GM18873 (cell line): ENCODE results near the gene PCSK6.

Source experiments
- ATAC-seq: cut with Tn5 transposase; IDR thresholded peaks from one replicate; pipeline ENCODE4 v1.9.1; 2021; ENCODE audit warnings: mild to moderate bottlenecking, moderate library complexity, moderate number of reproducible peaks; ENCODE audit not compliant: unreplicated experiment, low FRiP score

The PCSK6 gene

GRCh38 chr15:101500865-101501551 is 11.5 kb upstream of the PCSK6 start:
- ATAC-seq = no peak

- peak; percentile 63 for ATAC-seq
These were observed 10.6 kb upstream of the PCSK6 start for GRCh38 chr15:101499863-101500713.

DNA sequence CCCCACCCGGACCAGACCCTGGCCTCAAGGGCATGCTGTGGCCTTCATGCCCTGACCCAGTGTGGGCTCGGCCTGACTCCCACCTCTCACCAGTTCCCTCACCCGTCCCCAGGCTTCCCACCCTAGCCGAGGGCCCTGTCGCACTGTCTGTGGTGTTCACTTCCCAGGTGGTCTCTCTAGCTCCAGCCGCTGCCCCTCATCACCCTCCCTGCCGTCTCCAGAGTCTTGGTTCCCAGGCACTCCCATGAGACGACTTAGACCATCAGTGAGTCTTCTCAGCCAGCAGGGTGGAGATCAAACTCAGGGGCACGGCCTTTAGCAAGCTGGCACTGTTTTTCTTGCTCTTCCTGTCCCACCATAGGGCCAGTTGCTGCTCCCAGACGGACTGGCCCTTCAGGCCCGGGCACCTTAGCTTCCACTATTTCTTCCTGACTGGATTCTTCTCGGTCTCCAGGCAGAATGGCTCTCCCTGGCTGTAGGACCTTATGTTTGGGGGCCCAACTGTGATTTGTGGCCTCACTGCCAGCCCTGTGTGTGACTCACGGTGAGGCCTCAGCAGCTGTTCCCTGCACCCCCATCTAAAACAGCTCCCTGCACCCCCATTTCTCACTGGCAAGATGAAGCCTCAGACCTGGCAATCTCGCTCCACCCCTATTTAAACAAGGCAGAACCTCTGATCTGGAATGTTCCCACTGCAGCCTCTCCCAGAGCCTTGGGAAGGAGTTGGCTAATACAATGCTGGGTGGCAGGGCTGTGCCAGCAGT is 9.4 kb upstream of the PCSK6 start:
- ATAC-seq = no peak

DNA sequence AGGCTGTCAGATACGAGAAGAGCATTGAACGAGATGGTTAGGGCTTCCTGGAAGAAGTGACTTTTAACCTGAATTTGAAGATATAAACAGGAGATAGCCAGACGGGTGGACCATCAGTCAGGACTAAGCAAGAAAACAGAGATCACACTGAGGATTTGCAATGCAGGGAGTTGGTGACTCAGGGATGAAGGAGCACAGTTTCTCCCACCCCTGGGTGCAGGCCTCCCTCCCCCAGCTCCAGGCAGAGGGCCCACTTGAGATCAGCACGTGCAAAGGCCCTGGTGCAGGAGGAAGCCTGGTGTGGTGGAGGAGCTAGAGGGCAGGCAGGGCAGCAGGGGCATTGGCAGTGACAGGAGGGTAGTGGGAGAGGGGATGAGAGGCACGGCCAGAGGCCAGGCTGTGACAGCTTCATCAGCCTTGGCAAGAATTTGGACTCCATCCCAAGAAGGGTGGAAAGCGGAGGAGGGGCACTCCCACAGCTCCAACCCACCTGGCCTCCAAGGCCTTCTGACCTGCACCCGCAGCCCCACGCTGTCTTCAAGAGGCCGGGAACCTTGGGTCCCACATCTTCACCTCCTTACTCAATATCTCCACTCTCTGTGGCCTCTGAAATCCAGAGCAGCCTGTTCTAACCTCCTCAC is 8.7 kb upstream of the PCSK6 start:
- ATAC-seq = no peak

DNA sequence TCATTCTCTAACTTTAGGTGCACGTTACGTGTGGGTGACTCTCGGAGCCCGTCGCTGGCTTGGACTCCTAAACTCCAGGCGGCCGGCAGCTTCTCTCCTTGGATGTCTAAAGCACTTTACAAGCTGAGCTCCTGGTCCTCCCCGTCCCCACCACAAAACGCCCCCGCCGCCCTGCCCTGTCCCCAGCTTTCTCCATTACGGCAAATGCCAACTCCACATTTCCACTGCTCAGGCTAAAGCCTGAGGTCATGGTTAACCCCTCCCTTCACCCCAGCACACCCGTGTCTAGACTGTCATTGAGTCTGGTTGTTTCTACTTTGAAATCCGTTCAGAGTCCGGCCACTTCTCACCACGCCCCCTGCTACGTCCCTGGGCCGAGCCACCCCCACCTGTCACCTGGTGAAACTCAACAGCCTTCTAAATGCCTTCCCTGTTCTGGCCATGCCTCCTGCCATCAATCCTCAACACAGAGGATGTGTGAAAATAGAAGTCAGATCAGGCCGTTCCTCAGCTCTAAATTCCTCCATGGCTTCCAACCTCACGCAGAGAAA is 8.1 kb upstream of the PCSK6 start:
- ATAC-seq = no peak

DNA sequence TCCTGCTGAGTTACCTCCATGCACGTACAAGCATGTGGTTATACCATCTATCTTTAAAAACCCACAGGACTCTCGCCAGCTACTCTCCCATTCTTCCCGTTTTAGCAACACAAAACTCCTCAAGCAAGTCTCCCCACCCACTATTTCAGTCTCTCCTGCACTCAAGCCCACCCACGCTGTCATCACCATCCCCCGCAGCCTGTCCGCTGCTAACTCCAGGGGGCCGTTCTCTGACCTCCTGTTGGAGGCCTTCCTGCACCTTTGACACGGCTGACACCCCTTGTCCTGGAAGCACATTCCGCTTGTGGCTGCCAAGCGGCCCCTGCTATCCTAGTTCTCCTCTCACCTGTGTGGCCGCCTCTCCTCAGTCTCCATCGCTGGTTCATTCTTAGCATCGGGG is 7.5 kb upstream of the PCSK6 start:
- ATAC-seq = no peak

DNA sequence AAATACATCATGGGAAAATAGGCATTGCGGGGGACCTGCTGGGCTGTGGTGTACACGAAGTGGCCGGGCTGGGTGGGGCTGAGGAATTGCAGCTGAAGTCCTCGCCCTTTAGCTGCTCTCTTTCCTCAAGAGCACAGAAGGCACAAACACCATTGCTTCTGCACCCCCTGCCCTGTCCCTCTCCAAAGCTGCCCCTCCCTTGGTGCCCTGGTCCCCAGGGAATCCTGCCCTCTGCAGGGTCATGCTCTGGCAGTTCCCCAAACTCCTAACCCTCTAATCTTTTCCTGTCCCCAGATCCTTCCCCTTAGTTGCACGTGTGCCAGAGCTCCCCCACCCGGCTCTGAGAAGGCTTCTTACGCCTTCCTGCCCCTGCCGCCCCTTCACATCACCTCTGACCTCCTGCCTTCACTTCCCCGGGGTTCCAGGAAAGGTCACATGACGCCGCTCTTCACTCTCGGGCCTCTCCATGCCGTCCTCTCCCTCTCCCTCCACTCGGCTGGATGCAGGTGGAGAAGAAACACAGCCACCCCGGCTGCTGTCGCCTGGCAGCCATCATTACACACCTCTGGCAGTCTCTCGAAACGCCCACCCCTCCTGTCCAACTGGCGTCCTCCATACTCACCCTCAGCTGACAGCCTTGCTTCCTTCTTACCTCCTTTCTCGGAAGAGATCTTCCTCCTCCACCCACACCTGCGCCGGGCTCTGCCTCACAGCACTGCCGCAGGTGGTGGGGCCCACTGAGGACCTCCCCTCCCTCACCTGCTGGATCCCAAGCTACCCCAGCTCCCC is 6.9 kb upstream of the PCSK6 start:
- no peak for ATAC-seq

DNA sequence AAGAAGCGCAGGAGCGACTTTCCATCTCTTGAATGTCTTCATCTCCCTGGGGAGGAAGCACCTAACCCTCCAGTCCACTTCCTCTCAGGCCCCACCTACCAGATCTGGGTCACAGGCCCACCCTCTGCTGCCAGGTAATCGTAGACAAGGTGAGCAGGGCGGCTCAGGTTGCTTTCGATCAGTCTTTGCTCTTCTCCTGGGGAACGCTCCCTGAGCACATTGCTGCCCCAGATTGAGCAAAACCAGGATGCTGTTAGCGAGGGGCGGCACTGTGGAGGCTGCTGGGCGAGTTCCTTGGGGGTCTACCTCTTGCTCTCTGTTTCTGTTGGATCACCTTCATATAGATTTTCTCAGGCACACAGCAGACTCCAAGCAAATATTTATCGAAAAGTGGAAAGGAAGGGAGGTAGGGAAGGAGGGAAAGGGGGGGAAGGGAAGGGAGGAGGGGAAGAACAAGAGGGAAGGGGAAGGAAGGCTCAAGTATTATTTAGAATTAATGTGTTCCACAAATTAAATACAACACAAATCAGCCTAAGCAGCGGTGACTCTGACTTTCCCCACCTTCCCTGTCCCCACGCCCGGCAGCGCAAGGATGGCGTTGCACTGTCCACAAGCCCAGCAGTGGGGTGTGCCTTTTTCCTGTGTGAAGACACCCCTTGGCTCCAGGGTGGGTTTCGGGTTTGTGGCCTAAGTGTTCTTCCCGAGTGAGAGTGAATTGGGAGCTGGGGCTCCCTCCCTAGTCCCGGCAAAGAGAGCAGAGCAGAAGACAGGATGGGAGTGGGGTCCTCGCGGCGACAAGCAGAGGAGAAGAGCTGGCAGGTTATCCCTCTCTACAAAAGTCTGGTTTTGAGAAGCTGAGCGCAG is 6.1 kb upstream of the PCSK6 start:
- no peak for ATAC-seq

- ATAC-seq = no peak
These were observed 4.8 kb upstream of the PCSK6 start for GRCh38 chr15:101494251-101494796.

DNA sequence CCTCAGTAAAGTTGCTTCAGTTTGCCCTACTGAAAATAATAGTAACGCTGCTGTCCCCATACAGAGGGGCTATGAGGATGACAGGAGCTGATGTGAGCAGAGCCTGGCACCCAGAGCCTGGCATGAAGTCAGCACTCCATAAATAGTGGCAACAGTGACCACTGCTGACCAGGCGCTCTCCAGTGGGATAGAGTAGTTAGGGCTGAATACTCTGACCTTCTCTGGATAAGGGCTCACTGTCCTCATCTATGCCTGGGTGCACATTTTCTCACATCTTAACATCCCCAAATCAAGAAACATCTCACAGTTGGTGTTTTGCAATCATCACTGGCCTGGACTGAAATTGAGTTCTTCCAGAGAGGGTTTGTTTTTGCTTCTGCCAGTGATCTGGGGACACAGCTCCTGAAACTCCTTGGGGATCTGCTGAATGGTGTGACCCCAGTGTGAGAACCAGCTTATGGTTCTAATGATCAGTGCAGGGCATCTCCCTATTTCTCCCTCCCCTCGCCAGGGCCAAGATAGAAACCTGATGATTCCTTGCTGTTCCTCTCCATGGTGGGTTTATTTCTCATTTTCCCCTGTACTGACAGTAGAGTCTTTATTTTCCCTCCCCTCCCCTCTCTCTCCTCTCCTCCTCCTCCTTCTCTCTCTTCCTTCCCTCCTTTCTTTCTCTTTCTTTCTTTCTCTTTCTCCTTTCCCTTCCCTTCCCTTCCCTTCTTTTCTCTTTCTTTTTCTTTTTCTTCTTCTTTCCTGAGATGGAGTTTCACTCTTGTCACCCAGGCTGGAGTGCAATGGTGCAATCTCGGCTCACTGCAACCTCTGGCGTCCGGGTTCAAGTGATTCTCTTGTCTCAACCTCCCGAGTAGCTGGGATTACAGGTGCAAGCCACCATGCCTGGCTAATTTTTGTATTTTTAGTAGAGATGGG is 3.5 kb upstream of the PCSK6 start:
- no peak for ATAC-seq

DNA sequence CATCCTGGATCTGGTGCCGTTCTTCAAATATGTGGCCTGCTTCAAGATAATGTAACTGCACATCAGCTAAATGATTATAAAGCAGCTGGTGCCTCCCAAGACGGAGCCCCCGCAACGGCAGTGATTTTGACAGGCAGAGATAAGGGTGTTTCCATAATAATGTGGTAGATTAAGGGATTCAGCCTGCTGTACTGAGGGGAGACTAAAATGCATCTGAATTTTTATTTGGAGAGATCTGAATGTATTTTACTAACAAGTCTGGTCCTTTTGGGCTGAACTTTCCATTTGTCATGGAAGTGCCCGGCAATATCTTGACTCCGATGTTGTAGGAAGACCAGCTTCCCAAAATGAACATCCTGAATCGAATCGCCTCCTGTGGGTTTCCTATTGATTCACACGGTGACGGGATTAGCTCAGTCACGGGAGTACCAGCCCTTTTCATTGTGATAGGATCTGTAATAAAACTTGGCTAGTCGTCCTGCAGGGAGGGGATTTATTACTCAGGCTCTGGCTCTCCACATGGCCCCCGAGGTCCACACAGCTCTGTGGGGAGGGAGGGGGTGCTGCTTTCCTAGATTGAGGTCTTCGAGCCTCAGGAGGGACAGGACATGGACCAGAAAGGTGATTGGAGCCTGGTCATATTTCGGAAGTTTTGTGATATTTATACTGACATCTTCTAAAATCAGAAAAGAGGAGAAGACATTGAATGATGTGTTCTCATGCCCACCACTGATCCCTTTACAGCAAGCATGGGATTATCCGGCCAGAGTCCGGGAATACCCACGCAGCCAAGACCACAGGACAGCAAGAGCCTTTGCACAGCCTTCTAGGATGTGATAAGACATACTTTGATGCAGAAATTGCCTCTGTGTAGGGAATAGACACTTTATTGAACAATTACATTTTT is 2.5 kb upstream of the PCSK6 start:
- no peak for ATAC-seq

- no peak for ATAC-seq
These were observed 1.6 kb upstream of the PCSK6 start for GRCh38 chr15:101490922-101491733.

- ATAC-seq = no peak
These were observed 943 bp upstream of the PCSK6 start for GRCh38 chr15:101490408-101490891.

- ATAC-seq = no peak
These were observed 289 bp downstream of the PCSK6 start for GRCh38 chr15:101489237-101489598.
